Activated CD4-positive, alpha-beta T cell treated with anti-CD3 and anti-CD28 coated beads, Interleukin-2, amount 50 U/mL, for 1 hour (primary cell): ENCODE results near the gene COL13A1.

Experiments
- DNase-seq: peaks from one replicate; pipeline ENCODE4 v3.0.0-alpha.2; 2020

The COL13A1 gene

GRCh38 chr10:69825604-69826003 lies 23.9 kb downstream of the COL13A1 start:
- no peak for DNase-seq

GRCh38 chr10:69826094-69826493 lies 24.4 kb downstream of the COL13A1 start:
- no peak for DNase-seq

DNA sequence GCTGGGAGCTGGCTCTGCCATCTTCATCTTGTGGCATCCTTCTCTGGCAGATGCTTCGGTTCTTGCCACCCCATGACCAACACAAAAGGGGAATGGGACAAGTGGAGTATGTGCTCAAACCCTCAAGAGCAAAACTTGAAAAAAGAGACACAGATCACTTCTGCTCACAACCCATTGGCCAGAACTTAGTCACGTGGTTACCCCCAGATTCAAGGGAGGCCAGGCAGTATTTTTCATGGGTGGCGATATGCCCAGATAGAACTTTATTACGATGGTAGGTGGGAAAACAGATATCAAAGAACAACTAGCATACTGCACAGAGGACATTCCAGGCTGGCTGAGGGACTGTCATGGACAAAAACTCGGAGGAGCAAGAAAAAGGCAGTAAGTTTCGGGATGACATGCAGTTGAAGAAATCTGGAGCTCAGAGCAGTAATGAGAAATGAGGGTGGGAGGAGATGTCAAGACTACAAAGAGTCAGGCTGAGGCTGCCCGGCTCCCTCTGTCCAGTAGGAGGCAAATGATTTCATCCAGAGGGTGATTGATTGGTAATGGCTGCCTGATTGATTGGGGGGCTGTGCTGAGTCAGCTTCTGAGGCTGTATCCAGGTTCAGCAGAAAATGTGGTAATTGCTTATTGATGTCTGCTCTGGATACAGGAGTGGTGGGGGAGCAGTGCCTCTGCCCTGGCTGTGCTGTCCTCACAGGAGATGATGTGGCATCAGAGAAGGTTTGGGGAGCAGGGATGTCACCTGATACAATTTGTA lies 25.3 kb downstream of the COL13A1 start:
- no peak for DNase-seq

DNA sequence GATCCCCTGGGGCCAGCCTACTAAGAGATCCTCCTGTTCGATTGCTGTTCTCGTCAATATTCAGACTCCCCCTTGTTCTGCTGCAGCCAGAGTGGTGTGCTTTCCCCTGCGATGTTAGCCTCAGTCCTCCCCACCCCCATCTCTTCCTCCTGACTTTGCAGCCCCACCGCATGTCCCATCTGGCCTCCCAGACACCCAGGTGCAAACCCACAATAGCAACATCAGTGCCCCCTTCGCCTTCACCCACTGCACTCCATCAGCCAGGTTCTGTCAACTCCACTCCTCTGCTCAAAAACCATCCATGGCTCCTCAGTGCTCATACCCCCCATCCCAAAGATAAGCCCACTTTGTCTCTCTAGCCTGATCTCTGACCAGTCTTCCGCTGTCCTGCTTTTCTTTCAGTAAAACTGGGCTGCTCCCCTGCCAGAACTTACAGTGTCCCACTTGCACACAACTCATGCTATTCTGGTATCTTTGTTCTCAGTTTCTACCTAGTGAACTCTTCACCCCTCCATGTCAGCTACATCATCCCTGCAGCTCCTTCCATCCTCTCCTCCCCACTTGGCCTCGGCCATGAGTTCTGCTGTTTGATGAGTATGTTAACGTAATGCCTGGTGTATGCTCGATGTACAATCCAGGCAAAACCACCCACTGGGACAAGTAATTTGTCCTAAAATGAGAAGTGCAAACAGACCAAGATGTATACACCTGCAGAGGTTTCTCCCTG lies 26.6 kb downstream of the COL13A1 start:
- no peak for DNase-seq

DNA sequence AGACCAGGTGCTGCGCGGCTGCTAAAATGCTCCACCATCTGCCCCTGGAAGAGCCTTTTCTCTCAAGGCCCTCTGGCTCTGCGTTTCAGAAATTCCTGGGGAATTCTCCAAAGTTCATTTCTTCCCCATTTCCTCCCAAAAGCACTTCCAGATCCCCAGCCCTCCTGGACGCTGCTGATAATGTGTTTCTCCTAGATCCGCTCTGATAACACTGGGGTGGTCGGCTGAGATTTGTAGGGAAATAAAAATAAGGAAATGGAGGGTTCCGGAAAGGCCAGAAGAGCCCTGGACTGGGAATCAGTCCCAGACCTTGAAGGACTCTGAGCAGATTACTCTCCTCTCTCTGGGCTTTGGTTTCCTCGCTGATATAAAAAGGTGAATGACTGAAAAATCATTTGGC lies 28.1 kb downstream of the COL13A1 start:
- no peak for DNase-seq

DNA sequence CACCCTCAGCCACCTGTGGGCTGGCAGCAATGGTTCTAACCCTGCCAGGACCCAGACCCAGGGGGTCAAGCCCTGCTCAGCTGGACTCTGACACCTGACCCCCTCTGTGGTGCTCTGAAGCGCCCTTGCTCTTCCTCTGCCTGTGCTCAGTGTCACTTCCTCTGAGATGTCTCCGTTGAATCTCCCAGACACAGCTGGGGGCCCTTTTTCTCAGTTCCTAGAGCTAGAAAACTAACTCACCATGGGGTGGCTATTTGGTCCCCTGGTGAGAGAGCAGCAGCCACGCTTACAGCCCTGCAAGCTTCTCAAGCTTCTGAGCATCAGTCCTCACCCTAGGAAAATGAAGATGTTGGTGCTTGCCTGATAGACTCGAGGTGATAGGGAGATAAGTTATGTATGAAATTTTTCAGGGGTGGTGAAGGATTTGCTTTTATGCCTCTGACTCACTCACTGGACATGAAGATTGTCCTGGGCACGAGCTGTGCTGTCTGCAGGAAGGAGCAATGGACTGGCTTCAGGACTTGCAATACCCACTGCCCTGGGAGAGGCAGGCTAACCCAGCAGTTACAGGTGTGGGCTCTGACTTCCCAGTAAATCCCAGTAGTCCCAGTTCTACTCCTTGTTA lies 29.6 kb downstream of the COL13A1 start:
- DNase-seq: no peak

- no peak for DNase-seq
Observed at GRCh38 chr10:69835233-69835632, 33.5 kb downstream of the COL13A1 start.

- no peak for DNase-seq
Observed at GRCh38 chr10:69835875-69836730, 34.4 kb downstream of the COL13A1 start.

DNA sequence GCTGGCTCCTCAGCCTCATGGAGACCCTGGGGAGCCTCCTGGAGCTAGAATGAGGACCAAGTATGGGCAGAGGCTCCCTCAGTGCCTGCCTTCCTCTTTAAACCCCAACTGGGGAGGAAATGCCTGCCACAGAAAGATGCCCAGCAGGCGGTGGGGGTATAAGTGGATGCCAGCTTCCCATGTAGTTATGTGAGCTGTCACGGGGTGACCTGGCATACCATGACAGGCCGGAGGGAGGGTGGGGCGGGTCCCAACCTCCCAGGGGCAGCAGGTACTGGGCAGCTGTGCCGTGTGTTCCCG lies 35.0 kb downstream of the COL13A1 start:
- no peak for DNase-seq

DNA sequence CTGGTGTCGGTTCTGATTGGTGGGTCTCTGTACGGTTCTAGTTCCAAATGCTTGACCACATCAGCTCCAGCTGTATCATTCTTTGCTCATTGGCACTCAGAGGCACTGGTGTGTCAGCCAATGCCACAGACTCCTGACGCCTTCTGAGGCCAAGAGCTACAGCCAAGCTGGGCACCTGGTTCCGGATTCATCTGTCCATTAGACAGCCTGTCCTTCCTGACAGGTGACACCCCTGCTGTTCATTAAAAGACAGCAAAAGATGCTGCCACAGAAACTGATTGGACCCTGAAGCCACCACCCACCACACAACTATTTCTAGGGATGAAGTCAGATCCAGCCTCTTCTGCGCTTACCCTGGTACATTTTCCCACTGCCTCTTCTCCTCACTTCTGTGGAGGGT lies 35.6 kb downstream of the COL13A1 start:
- no peak for DNase-seq

GRCh38 chr10:69838418-69838817 lies 36.7 kb downstream of the COL13A1 start:
- no peak for DNase-seq

GRCh38 chr10:69838853-69839252 lies 37.1 kb downstream of the COL13A1 start:
- no peak for DNase-seq

DNA sequence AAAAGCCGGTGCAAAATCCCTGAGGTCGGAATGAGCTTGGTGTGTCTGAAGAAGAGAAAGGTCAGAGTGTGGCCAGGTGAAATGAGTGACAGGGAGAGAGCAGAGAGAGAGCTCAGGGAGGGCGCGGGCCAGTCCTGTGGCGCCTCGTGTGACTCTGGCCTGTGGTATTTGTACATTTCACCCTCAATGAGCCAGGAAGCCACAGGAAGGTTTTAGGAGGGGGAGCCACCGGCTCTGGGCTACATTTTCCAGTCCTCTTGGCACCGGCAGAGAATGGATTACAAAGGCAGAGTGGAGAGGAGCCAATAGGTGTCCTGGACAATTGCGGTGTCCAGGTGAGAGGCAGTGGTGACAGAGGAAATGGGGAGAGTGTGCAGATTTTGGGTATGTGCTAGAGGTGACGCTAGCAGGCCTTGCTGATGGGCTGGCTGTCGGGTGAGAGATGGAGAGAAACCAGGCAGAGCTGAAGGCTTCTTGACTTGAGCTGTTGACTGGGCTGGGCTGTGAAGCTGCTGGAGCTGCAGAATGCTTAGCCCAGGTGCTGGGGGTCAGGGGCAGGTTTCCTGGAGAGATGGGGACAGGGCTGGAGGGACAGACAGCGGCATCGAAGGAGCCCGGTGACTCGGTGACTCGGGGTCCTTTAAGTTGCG lies 38.1 kb downstream of the COL13A1 start:
- no peak for DNase-seq

- no peak for DNase-seq
Observed at GRCh38 chr10:69840773-69841172, 39.1 kb downstream of the COL13A1 start.

DNA sequence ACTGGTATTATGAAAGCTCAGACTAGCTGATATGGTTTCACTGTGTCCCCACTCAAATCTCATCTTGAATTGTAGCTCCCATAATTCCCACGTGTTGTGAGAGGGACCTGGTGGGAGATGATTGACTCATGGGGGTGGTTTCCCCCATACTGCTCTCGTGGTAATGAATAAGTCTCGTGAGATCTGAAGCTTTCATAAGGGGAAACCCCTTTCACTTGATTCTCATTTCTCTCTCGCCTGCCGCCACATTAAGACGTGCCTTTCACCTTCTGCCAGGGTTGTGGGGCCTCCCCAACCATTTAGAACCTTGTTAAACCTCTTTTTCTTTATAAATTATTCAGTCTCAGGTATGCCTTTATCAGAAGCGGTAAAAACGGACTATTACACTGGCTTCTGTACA lies 40.3 kb downstream of the COL13A1 start:
- no peak for DNase-seq

DNA sequence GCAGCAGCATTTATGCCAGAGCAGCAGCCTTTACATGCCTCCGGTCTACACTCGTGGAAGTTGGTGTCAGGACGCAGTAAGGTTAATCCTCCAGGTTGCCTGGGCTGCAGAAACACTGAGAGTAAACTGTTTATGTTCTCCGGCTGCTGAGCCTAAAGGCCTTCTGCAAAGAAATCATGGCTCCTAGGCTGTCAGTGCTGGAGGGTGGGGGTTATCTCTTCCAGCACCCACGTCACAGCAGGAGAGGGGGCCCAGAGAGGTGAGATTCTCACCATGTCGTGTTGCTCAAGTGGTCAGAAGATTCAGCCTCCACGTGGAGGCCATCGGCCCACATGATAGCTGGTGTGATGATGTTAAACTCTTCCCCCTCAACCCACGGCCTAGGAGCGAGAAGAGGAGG lies 41.2 kb downstream of the COL13A1 start:
- DNase-seq: no peak

GRCh38 chr10:69843923-69844322 lies 42.2 kb downstream of the COL13A1 start:
- DNase-seq: no peak

GRCh38 chr10:69844698-69845097 lies 43.0 kb downstream of the COL13A1 start:
- DNase-seq: no peak

GRCh38 chr10:69845574-69846292 lies 44.0 kb downstream of the COL13A1 start:
- no peak for DNase-seq

- DNase-seq: no peak
Observed at GRCh38 chr10:69846293-69846921, 44.7 kb downstream of the COL13A1 start.

DNA sequence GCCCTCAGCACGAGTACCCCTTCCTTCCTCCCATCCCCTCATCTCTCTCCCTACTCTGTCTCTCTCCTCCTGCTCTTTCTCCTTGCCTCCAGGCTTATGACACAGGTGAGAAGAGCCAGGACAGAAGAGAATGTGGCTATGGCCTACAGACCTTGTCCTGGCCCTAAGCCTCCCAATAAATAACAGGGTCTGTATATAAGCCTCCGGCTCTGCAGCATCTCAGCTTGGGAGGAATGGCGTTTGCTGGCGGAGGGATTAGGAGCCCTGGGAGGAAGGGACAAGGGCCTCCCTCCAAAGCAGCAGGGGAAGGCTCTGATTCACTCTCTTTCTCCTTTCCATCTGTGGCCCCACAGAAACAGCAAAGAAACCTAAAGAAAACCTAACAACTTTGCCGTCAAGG lies 45.8 kb downstream of the COL13A1 start:
- no peak for DNase-seq

GRCh38 chr10:69847883-69848282 lies 46.2 kb downstream of the COL13A1 start:
- no peak for DNase-seq
